Nephron progenitor cell (in vitro differentiated cells): ENCODE results near the gene SCNN1G.

Experiments used
- DNase-seq: peaks from one replicate; pipeline ENCODE4 v3.0.0; 2021
- H3K27ac Mint-ChIP-seq: 2 replicates; pipeline ENCODE4 v1.8.0; 2021; ENCODE audit warnings: mild to moderate bottlenecking, moderate library complexity, mixed read lengths
- H3K27me3 Mint-ChIP-seq: 2 replicates; pipeline ENCODE4 v1.8.0; 2021; ENCODE audit warnings: mild to moderate bottlenecking, low read depth, mixed read lengths; ENCODE audit not compliant: poor library complexity
- H3K36me3 Mint-ChIP-seq: 2 replicates; pipeline ENCODE4 v1.8.0; 2021; ENCODE audit warnings: low read depth, mixed read lengths
- H3K4me1 Mint-ChIP-seq: 2 replicates; pipeline ENCODE4 v1.8.0; 2021; ENCODE audit warnings: mixed read lengths
- H3K4me3 Mint-ChIP-seq: 2 replicates; pipeline ENCODE4 v1.8.0; 2021; ENCODE audit warnings: mild to moderate bottlenecking, moderate library complexity, mixed read lengths
- H3K9me3 Mint-ChIP-seq: 2 replicates; pipeline ENCODE4 v1.8.0; 2021; ENCODE audit warnings: mild to moderate bottlenecking, moderate library complexity, mixed read lengths
- CTCF ChIP-seq: fragments of 200-600 bp; sonication (generic); IDR thresholded peaks from 2 replicates; pipeline ENCODE4 v1.5.0; 2021; ENCODE audit warnings: antibody characterized with exemption

The SCNN1G gene

DNA sequence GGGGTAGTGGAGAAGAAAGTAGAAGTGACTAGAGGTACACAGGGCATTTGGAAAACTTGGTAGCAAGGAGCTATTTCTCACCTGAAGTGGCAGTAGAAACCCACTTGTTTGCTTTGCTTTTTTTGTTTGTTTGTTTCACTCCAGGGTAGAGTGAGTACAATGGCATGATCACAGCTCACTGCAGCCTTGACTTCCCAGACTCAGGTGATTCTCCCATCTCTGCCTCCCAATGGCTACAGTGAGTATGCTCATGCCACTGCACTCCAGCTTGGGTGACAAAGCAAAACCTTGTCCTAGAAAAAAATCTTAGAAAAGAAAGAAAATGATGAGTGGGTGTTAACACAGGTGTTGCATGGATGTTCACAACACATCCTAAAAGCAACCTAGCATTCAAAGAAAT is 40.4 kb downstream of the SCNN1G start:
- Mint-ChIP-seq H3K27ac (no peak overlapping the region), H3K9me3 (no peaks in the 10 kb centered on the region), H3K4me3 (no peak overlapping the region), H3K4me1 (no peaks in the 10 kb centered on the region), H3K27me3 (peaks cover 23% of the 10 kb centered on the region), H3K36me3 (no peaks in the 10 kb centered on the region)
- no peak for DNase-seq
- no peak for TF ChIP-seq CTCF

- H3K36me3 Mint-ChIP-seq, result no peaks in the 10 kb centered on the region
- no peak for TF ChIP-seq CTCF
- H3K27ac Mint-ChIP-seq, result no peak overlapping the region
- H3K27me3 Mint-ChIP-seq, result peaks cover 23% of the 10 kb centered on the region
- H3K4me1 Mint-ChIP-seq, result no peaks in the 10 kb centered on the region
- no peak overlapping the region for H3K4me3 Mint-ChIP-seq
- no peaks in the 10 kb centered on the region for H3K9me3 Mint-ChIP-seq
- no peak for DNase-seq
These were observed 40.8 kb downstream of the SCNN1G start for GRCh38 chr16:23223368-23223767.

DNA sequence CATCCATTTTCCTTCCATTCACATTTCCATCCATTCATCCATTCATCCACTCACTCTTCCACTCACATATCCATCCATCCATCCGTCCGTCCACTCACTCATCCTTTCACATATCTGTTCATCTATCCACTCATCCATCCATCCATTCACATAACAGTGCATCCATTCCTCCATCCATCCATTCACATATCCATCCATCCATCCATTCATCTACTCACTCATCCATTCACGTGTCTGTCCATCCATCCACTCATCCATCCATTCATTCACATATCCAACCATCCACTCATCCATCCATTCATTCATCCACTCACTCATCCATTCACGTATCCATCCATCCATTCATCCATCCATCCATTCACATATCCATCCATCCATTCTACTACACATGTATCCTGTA is 42.6 kb downstream of the SCNN1G start:
- Mint-ChIP-seq H3K9me3 (no peaks in the 10 kb centered on the region), H3K27ac (no peak overlapping the region), H3K4me1 (no peaks in the 10 kb centered on the region), H3K4me3 (no peak overlapping the region), H3K27me3 (peaks cover 15% of the 10 kb centered on the region), H3K36me3 (no peaks in the 10 kb centered on the region)
- no peak for TF ChIP-seq CTCF
- no peak for DNase-seq

- H3K27ac Mint-ChIP-seq, result no peak overlapping the region
- no peak for TF ChIP-seq CTCF
- H3K27me3 Mint-ChIP-seq, result peaks cover 18% of the 10 kb centered on the region
- no peaks in the 10 kb centered on the region for H3K4me1 Mint-ChIP-seq
- H3K9me3 Mint-ChIP-seq, result no peaks in the 10 kb centered on the region
- H3K4me3 Mint-ChIP-seq, result no peak overlapping the region
- H3K36me3 Mint-ChIP-seq, result no peaks in the 10 kb centered on the region
- DNase-seq, result no peak
These were observed 43.1 kb downstream of the SCNN1G start for GRCh38 chr16:23225634-23226033.

DNA sequence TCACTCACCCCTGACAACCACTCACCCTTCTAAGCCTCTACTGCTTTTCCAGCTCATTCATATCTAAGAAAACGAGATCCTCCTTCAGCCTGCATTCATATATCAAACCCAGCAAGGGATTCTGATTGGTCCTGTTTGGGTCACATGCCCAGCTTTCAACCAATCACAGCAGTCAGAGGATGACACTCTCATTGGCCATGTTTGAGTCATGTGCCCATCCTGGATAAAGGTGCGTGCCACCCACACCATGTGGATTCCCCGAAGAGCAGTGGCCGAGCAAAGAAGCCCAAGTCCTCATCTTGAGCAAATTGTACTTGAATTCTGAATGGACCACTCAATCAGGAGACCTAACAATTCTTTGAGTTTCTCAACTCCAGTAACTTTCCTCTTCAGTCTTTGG is 45.0 kb downstream of the SCNN1G start:
- H3K4me3 Mint-ChIP-seq, result no peak overlapping the region
- H3K27me3 Mint-ChIP-seq, result peaks cover 13% of the 10 kb centered on the region
- no peak for TF ChIP-seq CTCF
- no peaks in the 10 kb centered on the region for H3K36me3 Mint-ChIP-seq
- no peaks in the 10 kb centered on the region for H3K9me3 Mint-ChIP-seq
- H3K4me1 Mint-ChIP-seq, result no peaks in the 10 kb centered on the region
- no peak for DNase-seq
- H3K27ac Mint-ChIP-seq, result no peak overlapping the region

GRCh38 chr16:23229714-23230113 is 47.2 kb downstream of the SCNN1G start:
- no peaks in the 10 kb centered on the region for H3K9me3 Mint-ChIP-seq
- peaks cover 14% of the 10 kb centered on the region for H3K27me3 Mint-ChIP-seq
- TF ChIP-seq CTCF, result no peak
- no peak for DNase-seq
- no peak overlapping the region for H3K4me3 Mint-ChIP-seq
- H3K27ac Mint-ChIP-seq, result no peak overlapping the region
- no peaks in the 10 kb centered on the region for H3K4me1 Mint-ChIP-seq
- no peaks in the 10 kb centered on the region for H3K36me3 Mint-ChIP-seq
